Keratinocyte (primary cell): ENCODE results near the gene MUC21. TPM values are rescaled to one million over a fixed set of nuclear protein-coding genes. Genes with fewer than 3 reads are reported as not detected.

Source experiments
- DNase-seq: peaks from one replicate; pipeline ENCODE4 v3.0.0-alpha.2; 2011; ENCODE audit warnings: low read depth, missing footprints, low spot score
- FAIRE-seq: peaks from 2 replicates; lab custom pipeline; 2011; peaks lifted over from hg19 to GRCh38; lab: Jason Lieb, UNC
- H2AFZ ChIP-seq: 2 replicates; pipeline ENCODE4 v1.6.0; 2012; ENCODE audit warnings: low read length, control low read depth, inconsistent platforms; ENCODE audit not compliant: control insufficient read depth
- H3K27ac ChIP-seq: 2 replicates; pipeline ENCODE4 v1.5.1; 2011; ENCODE audit warnings: low read length; ENCODE audit not compliant: control insufficient read depth, insufficient read depth
- H3K27me3 ChIP-seq: 3 replicates; pipeline ENCODE4 v1.6.0; 2011; ENCODE audit warnings: low read length; ENCODE audit not compliant: control insufficient read depth, insufficient read depth; ENCODE audit errors: extremely low read depth
- H3K36me3 ChIP-seq, 2 experiments: 2 replicates in 1 of 2; 3 replicates in 1 of 2; pipeline ENCODE4 v1.5.1; 2011; ENCODE audit warnings: low read length in 2 of 2, mild to moderate bottlenecking in 1 of 2; ENCODE audit not compliant: control insufficient read depth in 2 of 2, insufficient read depth in 2 of 2; ENCODE audit errors: extremely low read depth in 1 of 2
- H3K4me1 ChIP-seq: 3 replicates; pipeline ENCODE4 v1.5.1; 2011; ENCODE audit warnings: low read length; ENCODE audit not compliant: control insufficient read depth, insufficient read depth; ENCODE audit errors: extremely low read depth
- H3K4me2 ChIP-seq: 3 replicates; pipeline ENCODE4 v1.6.0; 2011; ENCODE audit warnings: low read depth, low read length; ENCODE audit not compliant: control insufficient read depth, insufficient read depth; ENCODE audit errors: extremely low read depth
- H3K4me3 ChIP-seq, 3 experiments: fragments of 200-600 bp in 1 of 3; sonication (generic) in 1 of 3; 2 replicates in 2 of 3; 3 replicates in 1 of 3; pipeline ENCODE4 v1.5.1; 2011 to 2016; ENCODE audit warnings: low read length in 3 of 3, mild to moderate bottlenecking in 3 of 3, control low read depth in 2 of 3, inconsistent platforms in 1 of 3, low read depth in 1 of 3, mixed read lengths in 1 of 3, mixed run types in 1 of 3, moderate library complexity in 1 of 3; ENCODE audit not compliant: control insufficient read depth in 2 of 3, insufficient read depth in 2 of 3; ENCODE audit errors: extremely low read depth in 1 of 3
- H3K79me2 ChIP-seq: 2 replicates; pipeline ENCODE4 v1.6.0; 2012; ENCODE audit warnings: low read length; ENCODE audit not compliant: control insufficient read depth, insufficient read depth
- H3K9ac ChIP-seq: 3 replicates; pipeline ENCODE4 v1.6.0; 2011; ENCODE audit warnings: low read length; ENCODE audit not compliant: control insufficient read depth, insufficient read depth; ENCODE audit errors: extremely low read depth
- H3K9me1 ChIP-seq: 3 replicates; pipeline ENCODE4 v1.6.0; 2011; ENCODE audit warnings: low read length; ENCODE audit not compliant: control insufficient read depth, insufficient read depth; ENCODE audit errors: extremely low read depth
- H3K9me3 ChIP-seq: 2 replicates; pipeline ENCODE4 v1.5.1; 2012; ENCODE audit warnings: low read depth, low read length; ENCODE audit not compliant: control insufficient read depth
- H4K20me1 ChIP-seq: 3 replicates; pipeline ENCODE4 v1.6.0; 2011; ENCODE audit warnings: low read length; ENCODE audit not compliant: control insufficient read depth, insufficient read depth; ENCODE audit errors: extremely low read depth
- EZH2 ChIP-seq: IDR thresholded peaks from one replicate; pipeline ENCODE4 v1.6.1; 2012; ENCODE audit warnings: inconsistent platforms, mild to moderate bottlenecking, low read length, moderate library complexity
- dilution Hi-C: fragments of 300-500 bp; cut with MboI; formaldehyde crosslinking; loops from one replicate; pipeline ENCODE4 v1.7.0; 2020; ENCODE audit warnings: low sequenced_read_pairs; ENCODE audit not compliant: extremely low pct_ligation_motif_present
- polyA plus RNA-seq, 5 experiments: library from polyadenylated mRNA; depleted of rRNA in 3 of 5; stranded (reverse) in 3 of 5; stranded (forward) in 1 of 5; unstranded in 1 of 5; fragments of >200 nt; gene quantifications; 1 replicate in 1 of 5; 2 replicates in 3 of 5; 3 replicates in 1 of 5; pipeline versions ENCODE4 v1.2.1 to v1.2.3, GENCODE V29; 2011 to 2012; ENCODE audit warnings: missing spikeins in 2 of 5, low read depth in 1 of 5, low replicate concordance in 1 of 5
- TF ChIP-seq, protein P1 (sequence below), 3 experiments: IDR thresholded peaks in 1 of 3; conservative IDR thresholded peaks in 1 of 3; optimal IDR thresholded peaks in 1 of 3; 2 replicates in 2 of 3; 3 replicates in 1 of 3; pipeline versions ENCODE3 to v1.5.1; 2011; ENCODE audit warnings: low read length in 3 of 3, mild to moderate bottlenecking in 3 of 3, moderate library complexity in 2 of 3, control low read depth in 1 of 3, inconsistent platforms in 1 of 3; ENCODE audit not compliant: insufficient read depth in 2 of 3; ENCODE audit errors: extremely low read depth in 1 of 3

Gene MUC21
- polyA plus RNA-seq, 1 donor (not counting 4 experiments of a cell fraction or from before 2014, with no cell fraction given): not detected

DNA sequence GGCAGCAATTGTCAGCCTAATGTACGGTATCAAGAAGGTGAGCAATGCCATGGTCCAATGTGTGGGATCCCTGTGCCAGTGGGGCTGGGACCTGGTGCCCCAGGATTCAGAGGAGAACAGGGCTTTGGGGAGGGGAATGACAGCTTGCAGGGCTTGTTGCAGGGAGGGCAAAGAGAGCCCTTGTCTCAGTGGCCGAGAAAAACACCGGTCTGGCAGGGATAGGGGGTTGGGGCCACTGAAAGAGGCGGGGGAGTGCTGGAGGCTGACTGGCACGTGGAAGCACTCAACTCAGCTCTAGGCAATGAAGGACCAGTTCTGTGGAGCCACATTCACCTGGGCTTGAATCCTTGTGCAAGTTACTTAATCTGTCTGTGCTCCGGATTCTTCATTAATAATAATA lies 46.3 kb upstream of the MUC21 start:
- Histone ChIP-seq H3K27me3 (peaks cover 4% of the 10 kb centered on the region), H3K4me1 (peaks cover 10% of the 10 kb centered on the region), H3K79me2 (no peaks in the 10 kb centered on the region), H3K9ac (no peak overlapping the region), H2AFZ (no peak overlapping the region), H3K9me1 (no peaks in the 10 kb centered on the region), H3K4me2 (no peak overlapping the region), H3K36me3 (no peaks in the 10 kb centered on the region), H3K9me3 (no peaks in the 10 kb centered on the region), H4K20me1 (no peaks in the 10 kb centered on the region), H3K4me3 (no peak overlapping the region), H3K27ac (no peak overlapping the region)
- dilution Hi-C loops: loop anchor here (25.0 kb wide), 1 partner anchor 125 kb away; no protein-coding TSS in a partner anchor
- DNase-seq (no peak), FAIRE-seq (no peak)
- TF ChIP-seq, protein P1, sequence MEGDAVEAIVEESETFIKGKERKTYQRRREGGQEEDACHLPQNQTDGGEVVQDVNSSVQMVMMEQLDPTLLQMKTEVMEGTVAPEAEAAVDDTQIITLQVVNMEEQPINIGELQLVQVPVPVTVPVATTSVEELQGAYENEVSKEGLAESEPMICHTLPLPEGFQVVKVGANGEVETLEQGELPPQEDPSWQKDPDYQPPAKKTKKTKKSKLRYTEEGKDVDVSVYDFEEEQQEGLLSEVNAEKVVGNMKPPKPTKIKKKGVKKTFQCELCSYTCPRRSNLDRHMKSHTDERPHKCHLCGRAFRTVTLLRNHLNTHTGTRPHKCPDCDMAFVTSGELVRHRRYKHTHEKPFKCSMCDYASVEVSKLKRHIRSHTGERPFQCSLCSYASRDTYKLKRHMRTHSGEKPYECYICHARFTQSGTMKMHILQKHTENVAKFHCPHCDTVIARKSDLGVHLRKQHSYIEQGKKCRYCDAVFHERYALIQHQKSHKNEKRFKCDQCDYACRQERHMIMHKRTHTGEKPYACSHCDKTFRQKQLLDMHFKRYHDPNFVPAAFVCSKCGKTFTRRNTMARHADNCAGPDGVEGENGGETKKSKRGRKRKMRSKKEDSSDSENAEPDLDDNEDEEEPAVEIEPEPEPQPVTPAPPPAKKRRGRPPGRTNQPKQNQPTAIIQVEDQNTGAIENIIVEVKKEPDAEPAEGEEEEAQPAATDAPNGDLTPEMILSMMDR (optimal IDR thresholded peaks at IDR 0.05 in 1 of 3, IDR thresholded peaks at IDR 0.05 in 1 of 3, conservative IDR thresholded peaks at IDR 0.05 in 1 of 3; ENCODE audit: extremely low read depth in 1 of 3, insufficient read depth in 2 of 3, low read length in 3 of 3): no peak
- TF ChIP-seq EZH2: no peak

- Histone ChIP-seq H3K36me3 (no peaks in the 10 kb centered on the region), H3K27me3 (peaks cover 4% of the 10 kb centered on the region), H2AFZ (no peak overlapping the region), H3K9me3 (no peaks in the 10 kb centered on the region), H3K4me2 (no peak overlapping the region), H3K4me3 (no peak overlapping the region), H3K27ac (no peak overlapping the region), H4K20me1 (no peaks in the 10 kb centered on the region), H3K79me2 (no peaks in the 10 kb centered on the region), H3K4me1 (peaks cover 16% of the 10 kb centered on the region), H3K9ac (no peak overlapping the region), H3K9me1 (no peaks in the 10 kb centered on the region)
- DNase-seq: no peak
- dilution Hi-C loops: loop anchor here (25.0 kb wide), 1 partner anchor 124 kb away; no protein-coding TSS in a partner anchor
- no peak for FAIRE-seq
- TF ChIP-seq, protein P1 (optimal IDR thresholded peaks at IDR 0.05 in 1 of 3, IDR thresholded peaks at IDR 0.05 in 1 of 3, conservative IDR thresholded peaks at IDR 0.05 in 1 of 3; ENCODE audit: extremely low read depth in 1 of 3, insufficient read depth in 2 of 3, low read length in 3 of 3): no peak
- TF ChIP-seq EZH2: no peak
These were observed 44.8 kb upstream of the MUC21 start for GRCh38 chr6:30938730-30939129.
